ENCODE measurements around the gene OR2A25.
"Not testable (repeated sequence)": the region's sequence is repeated elsewhere in the genome, so short reads cannot be mapped to it uniquely, and the experiment has no call there.

OR2A25 gene

GRCh38 chr7:144069511-144069910, at the start of gene OR2A25:
Gene OR2A25 (plus strand): TSS chr7:144069811. CDS start chr7:144074220, 4,409 bp downstream.
- no peak for DNase-seq

DNA sequence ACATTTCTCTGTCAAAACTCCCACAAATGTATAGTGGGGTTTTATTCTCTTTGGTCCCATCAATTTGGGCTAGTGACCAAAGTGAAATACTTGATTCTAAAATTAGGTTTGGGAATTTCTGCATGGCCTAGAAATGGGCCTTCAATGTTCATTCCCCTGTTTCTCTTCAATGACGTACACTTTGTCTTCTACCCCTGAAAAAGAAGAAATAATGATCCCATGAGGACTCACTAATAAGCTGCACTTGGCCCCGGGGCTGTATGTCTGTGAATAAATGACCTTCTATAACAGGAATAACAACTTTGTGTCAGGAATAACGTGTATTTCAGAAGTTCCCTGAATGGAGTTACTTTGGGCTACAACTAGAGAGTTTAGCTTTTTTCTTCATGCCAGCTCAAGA, 49.3 kb upstream of the OR2A25 start:
- DNase-seq: no peak

- no peak for DNase-seq
Observed at GRCh38 chr7:144022169-144022568, 47.4 kb upstream of the OR2A25 start.

DNA sequence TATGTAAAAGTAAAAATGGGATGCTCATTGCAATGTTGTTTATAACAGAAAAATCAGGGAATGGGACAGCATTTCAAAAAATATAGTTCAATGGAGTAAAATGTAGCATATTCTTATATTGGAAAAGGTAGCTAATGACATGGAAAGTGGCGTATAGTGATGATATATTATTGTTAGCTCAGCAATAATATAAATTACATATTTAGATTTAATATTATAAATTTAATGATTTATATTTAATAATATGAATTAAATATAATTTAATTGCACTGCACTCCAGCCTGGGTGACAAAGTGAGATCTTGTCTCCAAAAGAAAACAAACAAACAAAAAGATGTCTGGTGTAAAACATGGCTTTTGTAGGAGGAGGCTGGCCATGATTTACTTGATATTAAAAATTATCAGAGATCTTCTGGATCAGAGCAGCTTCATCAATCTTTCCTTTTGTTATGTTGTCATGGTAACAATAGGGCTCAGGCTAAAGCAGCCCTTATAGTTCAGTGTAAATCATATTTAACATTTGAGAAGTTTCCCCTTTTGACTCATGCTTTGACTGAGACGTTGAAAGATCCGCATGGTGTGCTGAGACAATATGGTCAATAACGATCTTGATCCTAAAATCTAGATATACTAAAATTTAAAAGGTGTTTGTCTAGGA, 46.3 kb upstream of the OR2A25 start:
- DNase-seq: no peak

DNA sequence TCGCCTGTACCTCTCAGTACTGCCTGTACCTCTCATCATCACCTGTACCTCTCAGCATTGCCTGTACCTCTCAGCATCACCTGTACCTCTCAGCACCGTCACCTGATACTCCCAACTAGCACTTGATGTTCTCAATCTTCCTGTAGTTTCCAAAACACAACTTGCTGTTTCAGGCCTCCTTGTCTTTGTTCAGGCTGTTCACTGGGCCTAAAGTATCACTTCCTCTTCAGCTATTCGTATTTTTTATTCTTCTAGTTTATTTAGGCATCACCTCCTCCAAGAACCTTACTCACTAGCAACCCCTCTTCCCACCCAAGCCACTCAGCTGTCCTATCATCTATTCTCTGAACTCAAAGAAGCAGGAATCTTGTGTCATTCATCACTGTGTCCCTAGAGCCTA, 45.4 kb upstream of the OR2A25 start:
- no peak for DNase-seq

DNA sequence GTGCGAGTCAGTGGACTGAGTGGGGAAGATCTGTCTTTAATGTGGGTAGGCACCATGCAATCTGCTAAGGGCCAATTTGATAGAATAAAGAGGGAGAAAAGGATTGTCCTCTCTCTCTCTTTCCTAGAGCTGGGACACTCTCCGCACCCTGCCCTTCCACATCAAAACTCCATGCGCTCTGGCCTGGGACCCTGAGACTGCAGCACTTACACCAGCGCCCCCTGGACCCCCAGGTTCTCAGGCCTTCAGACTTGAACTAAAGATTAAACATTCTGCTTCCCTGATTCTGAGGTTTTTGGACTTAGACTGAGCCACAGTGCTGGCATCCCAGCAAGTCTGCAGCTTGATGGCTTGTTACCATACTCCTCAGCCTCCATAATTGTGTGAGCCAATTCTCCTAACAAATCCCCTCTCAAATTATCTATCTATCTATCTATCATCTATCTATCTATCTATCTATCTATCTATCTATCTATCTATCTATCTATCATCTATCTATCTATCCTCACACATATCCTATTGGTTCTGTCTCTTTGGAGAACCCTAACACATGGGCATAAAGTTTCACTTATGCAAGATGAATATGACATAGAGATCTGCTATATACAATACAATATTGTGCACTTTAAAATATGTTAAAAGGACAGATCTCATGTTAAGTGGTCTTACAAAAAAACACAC, 43.3 kb upstream of the OR2A25 start:
- DNase-seq: no peak

DNA sequence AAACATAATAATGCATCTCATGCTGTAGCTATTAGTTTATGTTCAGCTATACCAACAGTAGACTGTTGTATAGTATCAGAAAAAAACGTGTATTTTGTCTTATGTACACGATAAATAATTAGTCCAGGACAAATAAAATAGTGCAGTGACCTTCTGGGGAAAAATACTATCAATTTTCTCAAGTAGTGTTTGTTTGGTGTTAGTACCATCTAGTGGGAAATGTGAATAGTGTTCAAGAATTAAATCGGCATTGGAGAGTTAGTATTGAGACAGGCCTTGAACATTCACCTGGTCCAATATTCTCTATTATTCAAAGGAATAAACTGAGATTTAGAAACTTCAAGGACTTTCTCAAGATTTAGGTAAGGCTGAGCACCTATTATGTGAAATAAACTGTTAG, 42.5 kb upstream of the OR2A25 start:
- no peak for DNase-seq

- no peak for DNase-seq
Observed at GRCh38 chr7:144027974-144028373, 41.6 kb upstream of the OR2A25 start.

DNA sequence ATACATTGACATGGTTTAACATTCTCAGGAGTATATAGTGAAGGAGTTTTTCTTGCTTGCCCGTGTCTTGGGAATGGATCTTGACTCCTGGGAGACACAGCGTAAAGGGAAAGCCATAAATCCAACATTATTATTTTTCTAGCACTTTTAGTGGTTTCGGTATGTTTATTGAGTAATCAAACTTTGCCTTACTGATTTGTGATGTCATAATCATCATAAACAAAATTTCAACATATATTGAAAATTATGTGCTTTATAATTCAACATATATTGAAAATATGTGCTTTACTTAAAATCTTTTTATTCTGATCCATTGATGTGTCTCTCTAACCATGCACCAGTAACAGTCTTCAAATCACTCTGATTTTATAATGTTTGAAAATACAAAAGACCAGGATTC, 41.1 kb upstream of the OR2A25 start:
- no peak for DNase-seq

GRCh38 chr7:144032516-144032915, 37.1 kb upstream of the OR2A25 start:
- DNase-seq: no peak

DNA sequence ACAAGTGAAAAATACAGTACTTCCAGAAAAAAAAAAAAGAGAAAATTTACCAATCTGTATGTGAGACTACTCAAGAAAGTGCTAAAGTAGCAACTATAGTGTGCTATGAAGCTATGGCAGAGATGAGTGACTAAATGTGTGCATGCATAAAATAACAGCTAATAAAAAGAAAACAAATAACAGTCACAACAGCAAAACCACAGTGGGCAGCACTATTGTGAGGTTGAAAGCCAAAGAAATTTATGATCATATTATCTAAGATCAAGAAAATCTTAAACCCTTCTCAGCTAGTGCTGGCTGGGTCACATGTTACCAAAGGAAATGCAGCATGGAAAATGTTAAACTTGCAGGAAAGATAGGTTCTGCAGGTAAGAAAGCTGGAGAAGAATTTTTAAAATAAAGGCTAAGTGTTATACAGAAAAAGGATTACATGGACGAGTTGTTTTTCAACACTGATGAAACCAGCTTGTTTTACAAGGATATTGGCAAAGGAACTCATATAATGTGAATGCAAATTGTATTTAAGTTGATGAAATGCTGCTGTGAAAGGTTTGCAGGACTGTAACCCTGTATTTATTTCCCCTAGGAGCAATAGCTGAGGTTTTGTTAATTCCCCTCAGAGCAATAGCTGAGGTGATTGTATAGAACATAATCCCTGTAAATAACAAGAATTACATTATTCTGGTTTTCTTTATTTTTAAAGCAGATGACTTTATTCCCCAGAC, 36.5 kb upstream of the OR2A25 start:
- no peak for DNase-seq

GRCh38 chr7:144035385-144035784, 34.2 kb upstream of the OR2A25 start:
- DNase-seq: no peak

- no peak for DNase-seq
Observed at GRCh38 chr7:144036302-144036885, 33.2 kb upstream of the OR2A25 start.

DNA sequence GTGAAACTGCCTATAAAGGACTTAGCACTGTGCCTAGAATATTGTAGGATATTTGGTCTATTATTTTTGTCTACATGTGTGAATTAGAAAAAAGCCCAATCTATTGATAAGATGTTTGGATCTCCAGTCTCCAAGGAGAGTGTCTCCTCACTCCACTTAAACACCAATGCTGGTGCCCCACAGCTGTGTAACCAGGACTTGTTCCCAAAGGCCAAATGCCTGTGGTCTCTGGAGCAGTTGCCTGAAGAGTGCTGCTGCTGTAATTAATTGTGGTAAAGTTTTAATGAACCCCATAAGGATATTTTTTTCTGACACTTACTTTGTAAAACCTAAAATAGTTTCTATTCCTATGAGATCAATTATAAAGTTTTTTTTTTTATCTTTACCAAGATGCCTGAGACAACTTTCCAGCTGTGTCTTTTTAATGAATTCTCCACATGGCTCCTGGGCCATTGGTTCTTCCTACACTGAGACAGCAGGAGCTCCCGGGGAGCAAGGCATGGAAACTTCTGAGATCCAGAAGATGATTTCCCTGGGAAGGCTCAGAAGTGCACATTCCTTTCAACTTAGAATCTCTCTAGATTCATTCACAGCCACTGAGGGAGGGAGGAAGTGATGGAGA, 32.1 kb upstream of the OR2A25 start:
- DNase-seq: no peak

DNA sequence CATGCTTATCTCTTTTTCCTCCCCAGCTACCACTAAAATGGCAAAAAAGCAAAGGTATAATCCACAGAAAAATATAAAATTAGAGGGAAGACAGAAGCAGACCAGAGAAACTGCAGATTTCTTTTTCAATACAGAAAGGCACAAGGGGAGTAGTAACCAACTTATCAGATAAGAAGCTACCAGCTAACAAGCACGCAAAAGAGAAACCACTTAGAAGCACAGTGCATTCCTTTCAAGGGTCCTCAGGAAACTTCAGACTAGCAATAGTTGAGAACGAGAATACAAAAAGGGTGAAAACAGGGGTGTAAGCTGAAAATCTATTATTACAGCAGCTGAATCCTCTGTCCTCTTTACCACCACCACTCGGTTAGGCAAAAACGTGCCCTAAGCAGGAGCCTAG, 30.7 kb upstream of the OR2A25 start:
- no peak for DNase-seq

GRCh38 chr7:144048648-144049047, 21.0 kb upstream of the OR2A25 start, which contains the start of gene OR2A5:
Gene OR2A5 (plus strand): TSS chr7:144048948. CDS start chr7:144050402, 1,454 bp downstream.
- DNase-seq: no peak

GRCh38 chr7:144049491-144049890, 20.1 kb upstream of the OR2A25 start:
- DNase-seq: no peak

GRCh38 chr7:144050093-144050492, 19.5 kb upstream of the OR2A25 start:
- DNase-seq: no peak

GRCh38 chr7:144050884-144051283, 18.7 kb upstream of the OR2A25 start:
- not testable (repeated sequence) for DNase-seq

DNA sequence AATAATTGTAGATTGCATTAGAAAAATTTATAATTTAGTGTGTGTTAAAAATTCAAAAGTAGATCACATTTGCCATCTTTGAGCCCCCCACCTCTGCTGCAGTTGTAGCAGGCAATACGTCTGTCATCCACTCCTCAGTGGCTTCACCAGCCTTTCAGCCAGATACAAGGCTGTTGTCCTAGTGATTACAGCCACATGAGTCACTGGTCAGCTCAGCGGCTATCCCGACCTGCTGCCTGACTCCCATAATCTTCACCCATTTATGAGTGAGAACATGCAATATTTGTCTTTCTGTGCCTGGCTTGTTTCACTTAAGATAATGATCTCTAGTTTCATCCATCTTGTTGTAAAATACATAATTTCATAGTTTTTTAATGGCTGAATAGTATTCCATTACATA, 11.7 kb upstream of the OR2A25 start:
- no peak for DNase-seq

GRCh38 chr7:144063710-144064109, 5.9 kb upstream of the OR2A25 start:
- DNase-seq: no peak

- no peak for DNase-seq
Observed at GRCh38 chr7:144069953-144070352, 342 bp downstream of the OR2A25 start.

GRCh38 chr7:144074374-144074773, 4.8 kb downstream of the OR2A25 start:
- no peak for DNase-seq

Measured in stimulated activated CD4-positive, alpha-beta T cell treated with anti-CD3 and anti-CD28 coated beads, Interleukin-4, amount 100 ng/mL, for 24 hours (primary cell).